ENCODE results near the gene SBK3.

GRCh38 chr19:55581145-55581822 is 35.9 kb upstream of the SBK3 start:
- TF ChIP-seq POLR2A (IDR thresholded peaks at IDR 0.05) (no peak), CTCF (IDR thresholded peaks at IDR 0.05) (no peak)

All from prostate gland (tissue), 2 donors.